ENCODE results near the gene CST6. TPM values are rescaled to one million over a fixed set of nuclear protein-coding genes. Genes with fewer than 3 reads are reported as not detected.
A peak's percentile ranks its signal among the peaks of the same experiment; 100 is the strongest.

Gene CST6
- polyA plus RNA-seq, 3 donors = 0.41 TPM; not detected in 2

GRCh38 chr11:65972116-65972515, 39.7 kb upstream of the CST6 start:
- DNase-seq = no peak
- Histone ChIP-seq H3K4me3 (replicated peaks in 1 of 3; ENCODE audit: low read depth in 2 of 3, low read length in 3 of 3) (no peak overlapping the region), H3K36me3 (replicated peaks in 1 of 2; ENCODE audit: control insufficient read depth in 1 of 2, insufficient read depth in 2 of 2, low read length in 2 of 2) (peaks cover 62 to 77% of the 10 kb centered on the region in 2 donors), H3K9me3 (replicated peaks in 1 of 2; ENCODE audit: control insufficient read depth in 1 of 2, insufficient read depth in 1 of 2, low read length in 2 of 2) (no peaks in the 10 kb centered on the region), H3K27ac (ENCODE audit: low read depth in 1 of 2, low read length in 2 of 2) (no peak overlapping the region), H3K9ac (ENCODE audit: insufficient read depth, low read length, poor library complexity, severe bottlenecking) (no peak overlapping the region), H3K79me2 (ENCODE audit: insufficient read depth, low read length) (no peaks in the 10 kb centered on the region), H2AFZ (ENCODE audit: insufficient read depth, low read depth, low read length, poor library complexity, severe bottlenecking) (no peak overlapping the region), H3K27me3 (ENCODE audit: control insufficient read depth in 2 of 2, insufficient read depth in 2 of 2, low read length in 2 of 2) (no peaks in the 10 kb centered on the region), H4K20me1 (ENCODE audit: insufficient read depth, low read length) (peaks cover 28% of the 10 kb centered on the region), H3K4me2 (replicated peaks; ENCODE audit: extremely low read depth, low read length, poor library complexity, severe bottlenecking) (no peak overlapping the region), H3K4me1 (ENCODE audit: control insufficient read depth in 1 of 2, insufficient read depth in 2 of 2, low read length in 2 of 2) (peaks cover 7 to 15% of the 10 kb centered on the region in 2 donors)
- peaks cover 66 to 83% of the 10 kb centered on the region in 2 donors for H3K36me3 Mint-ChIP-seq
- no peaks in the 10 kb centered on the region for H3K27me3 Mint-ChIP-seq (ENCODE audit: low read depth in 3 of 3)
- no peak overlapping the region for H3K27ac Mint-ChIP-seq
- TF ChIP-seq, protein P1, sequence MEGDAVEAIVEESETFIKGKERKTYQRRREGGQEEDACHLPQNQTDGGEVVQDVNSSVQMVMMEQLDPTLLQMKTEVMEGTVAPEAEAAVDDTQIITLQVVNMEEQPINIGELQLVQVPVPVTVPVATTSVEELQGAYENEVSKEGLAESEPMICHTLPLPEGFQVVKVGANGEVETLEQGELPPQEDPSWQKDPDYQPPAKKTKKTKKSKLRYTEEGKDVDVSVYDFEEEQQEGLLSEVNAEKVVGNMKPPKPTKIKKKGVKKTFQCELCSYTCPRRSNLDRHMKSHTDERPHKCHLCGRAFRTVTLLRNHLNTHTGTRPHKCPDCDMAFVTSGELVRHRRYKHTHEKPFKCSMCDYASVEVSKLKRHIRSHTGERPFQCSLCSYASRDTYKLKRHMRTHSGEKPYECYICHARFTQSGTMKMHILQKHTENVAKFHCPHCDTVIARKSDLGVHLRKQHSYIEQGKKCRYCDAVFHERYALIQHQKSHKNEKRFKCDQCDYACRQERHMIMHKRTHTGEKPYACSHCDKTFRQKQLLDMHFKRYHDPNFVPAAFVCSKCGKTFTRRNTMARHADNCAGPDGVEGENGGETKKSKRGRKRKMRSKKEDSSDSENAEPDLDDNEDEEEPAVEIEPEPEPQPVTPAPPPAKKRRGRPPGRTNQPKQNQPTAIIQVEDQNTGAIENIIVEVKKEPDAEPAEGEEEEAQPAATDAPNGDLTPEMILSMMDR (IDR thresholded peaks at IDR 0.05) = no peak
- no peak overlapping the region for H3K4me3 Mint-ChIP-seq
- peaks cover 10% of the 10 kb centered on the region for H3K4me1 Mint-ChIP-seq
- no peaks in the 10 kb centered on the region for H3K9me3 Mint-ChIP-seq
- WGBS (ENCODE audit: insufficient coverage) = 100% methylated on average over 2 of the region's 8 CpGs
- intact Hi-C loops (cut with micrococcal nuclease) = no loop called here

- Histone ChIP-seq H3K9ac (ENCODE audit: insufficient read depth, low read length, poor library complexity, severe bottlenecking) (no peak overlapping the region), H3K36me3 (replicated peaks in 1 of 2; ENCODE audit: control insufficient read depth in 1 of 2, insufficient read depth in 2 of 2, low read length in 2 of 2) (peaks cover 62 to 77% of the 10 kb centered on the region in 2 donors), H2AFZ (ENCODE audit: insufficient read depth, low read depth, low read length, poor library complexity, severe bottlenecking) (no peak overlapping the region), H3K79me2 (ENCODE audit: insufficient read depth, low read length) (no peaks in the 10 kb centered on the region), H3K4me1 (ENCODE audit: control insufficient read depth in 1 of 2, insufficient read depth in 2 of 2, low read length in 2 of 2) (peaks cover 7 to 11% of the 10 kb centered on the region in 2 donors), H3K27me3 (ENCODE audit: control insufficient read depth in 2 of 2, insufficient read depth in 2 of 2, low read length in 2 of 2) (no peaks in the 10 kb centered on the region), H4K20me1 (ENCODE audit: insufficient read depth, low read length) (peaks cover 21% of the 10 kb centered on the region), H3K27ac (ENCODE audit: low read depth in 1 of 2, low read length in 2 of 2) (no peak overlapping the region), H3K4me2 (replicated peaks; ENCODE audit: extremely low read depth, low read length, poor library complexity, severe bottlenecking) (no peak overlapping the region), H3K4me3 (replicated peaks in 1 of 3; ENCODE audit: low read depth in 2 of 3, low read length in 3 of 3) (no peak overlapping the region), H3K9me3 (replicated peaks in 1 of 2; ENCODE audit: control insufficient read depth in 1 of 2, insufficient read depth in 1 of 2, low read length in 2 of 2) (no peaks in the 10 kb centered on the region)
- intact Hi-C loops (cut with micrococcal nuclease) = no loop called here
- no peaks in the 10 kb centered on the region for H3K9me3 Mint-ChIP-seq
- H3K27me3 Mint-ChIP-seq (ENCODE audit: low read depth in 3 of 3) = no peaks in the 10 kb centered on the region
- peak in 1 of 3 donors; percentile 8 for DNase-seq
- H3K4me3 Mint-ChIP-seq = no peak overlapping the region
- H3K4me1 Mint-ChIP-seq = peaks cover 6% of the 10 kb centered on the region
- WGBS (ENCODE audit: insufficient coverage) = 94% methylated on average over 8 of the region's 13 CpGs
- TF ChIP-seq, protein P1 (IDR thresholded peaks at IDR 0.05) = no peak
- peaks cover 63 to 82% of the 10 kb centered on the region in 2 donors for H3K36me3 Mint-ChIP-seq
- peak overlapping the region in 2 of 7 donors; percentile 23 to 58 for H3K27ac Mint-ChIP-seq
Measured at GRCh38 chr11:65973439-65974110, 38.2 kb upstream of the CST6 start.
